ENCODE measurements around the gene HINT2.
A peak's percentile ranks its signal among the peaks of the same experiment; 100 is the strongest.

HINT2 gene

GRCh38 chr9:35832814-35833213 is 18.0 kb upstream of the HINT2 start:
- WGBS (ENCODE audit: insufficient coverage) = 72% methylated on average over 4 of the region's 5 CpGs
- Histone ChIP-seq H3K9me3 (ENCODE audit: control extremely low read depth in 1 of 5, control insufficient read depth in 4 of 5, insufficient read depth in 2 of 5, low read depth in 1 of 5, low read length in 4 of 5) (no peaks in the 10 kb centered on the region), H3K36me3 (ENCODE audit: control insufficient read depth in 4 of 4, insufficient read depth in 4 of 4, low read length in 3 of 4) (no peaks in the 10 kb centered on the region), H3K27ac (ENCODE audit: insufficient read depth in 1 of 2, low read depth in 1 of 2, low read length in 2 of 2, poor library complexity in 1 of 2, severe bottlenecking in 2 of 2) (no peak overlapping the region), H3K4me3 (ENCODE audit: control insufficient read depth in 1 of 7, extremely low read depth in 1 of 7, insufficient read depth in 4 of 7, low read depth in 2 of 7, low read length in 6 of 7) (no peak overlapping the region), H3K27me3 (replicated peaks in 2 of 5; ENCODE audit: control insufficient read depth in 4 of 5, insufficient read depth in 5 of 5, low read length in 4 of 5) (peaks cover 0 to 22% (median 8%) of the 10 kb centered on the region in 5 experiments), H3K4me1 (ENCODE audit: control extremely low read depth in 1 of 4, control insufficient read depth in 4 of 4, insufficient read depth in 4 of 4, low read length in 3 of 4) (peaks cover 4 to 32% (median 30%) of the 10 kb centered on the region in 4 experiments)
- ChIA-PET POLR2A (interaction anchor here (1.7 kb wide), 1 partner anchor 100 kb away, joined by 5 read pairs; the partner anchor contains the start of genes CREB3 and TLN1), CTCF (interaction anchor here (0.6 to 4.4 kb wide), 14 partner anchors 7 to 58 kb away, joined by 3 to 28 read pairs (median 3); partner anchors contain the start of gene NPR2)
- no peak for DNase-seq

- H3K9me3 ChIP-seq (ENCODE audit: control extremely low read depth in 1 of 5, control insufficient read depth in 4 of 5, insufficient read depth in 2 of 5, low read depth in 1 of 5, low read length in 4 of 5) = no peaks in the 10 kb centered on the region
- no peaks in the 10 kb centered on the region for H3K36me3 ChIP-seq (ENCODE audit: control insufficient read depth in 4 of 4, insufficient read depth in 4 of 4, low read length in 3 of 4)
- no peak overlapping the region for H3K27ac ChIP-seq (ENCODE audit: insufficient read depth in 1 of 2, low read depth in 1 of 2, low read length in 2 of 2, poor library complexity in 1 of 2, severe bottlenecking in 2 of 2)
- ChIA-PET POLR2A (no interaction called here), CTCF (interaction anchor here (0.6 to 1.6 kb wide), 6 partner anchors 9 to 134 kb away, joined by 3 to 5 read pairs (median 3); no protein-coding TSS in a partner anchor)
- H3K4me3 ChIP-seq (ENCODE audit: control insufficient read depth in 1 of 7, extremely low read depth in 1 of 7, insufficient read depth in 4 of 7, low read depth in 2 of 7, low read length in 6 of 7) = no peak overlapping the region
- peaks cover 4 to 32% (median 30%) of the 10 kb centered on the region in 4 experiments for H3K4me1 ChIP-seq (ENCODE audit: control extremely low read depth in 1 of 4, control insufficient read depth in 4 of 4, insufficient read depth in 4 of 4, low read length in 3 of 4)
- peaks cover 0 to 9% (median 5%) of the 10 kb centered on the region in 5 experiments for H3K27me3 ChIP-seq (replicated peaks in 2 of 5; ENCODE audit: control insufficient read depth in 4 of 5, insufficient read depth in 5 of 5, low read length in 4 of 5)
- DNase-seq = no peak
- 100% methylated on average over 2 of the region's 4 CpGs for WGBS (ENCODE audit: insufficient coverage)
Observed at GRCh38 chr9:35831040-35831439, 16.2 kb upstream of the HINT2 start.

- peak overlapping the region in 6 of 7 experiments; percentile 29 to 84 (median 75) for H3K4me3 ChIP-seq (ENCODE audit: control insufficient read depth in 1 of 7, extremely low read depth in 1 of 7, insufficient read depth in 4 of 7, low read depth in 2 of 7, low read length in 6 of 7)
- ChIA-PET CTCF (interaction anchor here (1.3 to 1.4 kb wide), 2 partner anchors 39 to 41 kb away, joined by 3 to 7 read pairs; no protein-coding TSS in a partner anchor), POLR2A (no interaction called here)
- peaks cover 4 to 30% (median 28%) of the 10 kb centered on the region in 4 experiments for H3K4me1 ChIP-seq (ENCODE audit: control extremely low read depth in 1 of 4, control insufficient read depth in 4 of 4, insufficient read depth in 4 of 4, low read length in 3 of 4)
- no peaks in the 10 kb centered on the region for H3K9me3 ChIP-seq (ENCODE audit: control extremely low read depth in 1 of 5, control insufficient read depth in 4 of 5, insufficient read depth in 2 of 5, low read depth in 1 of 5, low read length in 4 of 5)
- no peak for DNase-seq
- H3K36me3 ChIP-seq (ENCODE audit: control insufficient read depth in 4 of 4, insufficient read depth in 4 of 4, low read length in 3 of 4) = no peaks in the 10 kb centered on the region
- H3K27ac ChIP-seq (ENCODE audit: insufficient read depth in 1 of 2, low read depth in 1 of 2, low read length in 2 of 2, poor library complexity in 1 of 2, severe bottlenecking in 2 of 2) = no peak overlapping the region
- WGBS (ENCODE audit: insufficient coverage) = 79% methylated on average over 2 of the region's 2 CpGs
- peaks cover 0 to 6% (median 3%) of the 10 kb centered on the region in 5 experiments for H3K27me3 ChIP-seq (replicated peaks in 2 of 5; ENCODE audit: control insufficient read depth in 4 of 5, insufficient read depth in 5 of 5, low read length in 4 of 5)
Observed at GRCh38 chr9:35829764-35830096, 14.9 kb upstream of the HINT2 start.

GRCh38 chr9:35829084-35829763 is 14.4 kb upstream of the HINT2 start, which contains the start of gene TMEM8B:
Gene TMEM8B (plus strand): TSS chr9:35829228. CDS start chr9:35829448, 220 bp downstream.
- H3K4me3 ChIP-seq (ENCODE audit: control insufficient read depth in 1 of 7, extremely low read depth in 1 of 7, insufficient read depth in 4 of 7, low read depth in 2 of 7, low read length in 6 of 7) = peak within 1 kb of the TSS; percentile 48 to 84 (median 75)
- H3K36me3 ChIP-seq (ENCODE audit: control insufficient read depth in 4 of 4, insufficient read depth in 4 of 4, low read length in 3 of 4) = no peaks in the 10 kb centered on the region
- POLR2A ChIA-PET = no interaction called here
- H3K27ac ChIP-seq (ENCODE audit: insufficient read depth in 1 of 2, low read depth in 1 of 2, low read length in 2 of 2, poor library complexity in 1 of 2, severe bottlenecking in 2 of 2) = peak within 1 kb of the TSS in 1 of 2 experiments; percentile 67
- H3K4me1 ChIP-seq (ENCODE audit: control extremely low read depth in 1 of 4, control insufficient read depth in 4 of 4, insufficient read depth in 4 of 4, low read length in 3 of 4) = peaks cover 2 to 27% (median 24%) of the 10 kb centered on the region in 4 experiments
- CTCF ChIA-PET = interaction anchor here (1.0 to 6.1 kb wide), 7 partner anchors 8 to 96 kb away, joined by 3 to 45 read pairs (median 4); partner anchors contain the start of gene CREB3
- WGBS (ENCODE audit: insufficient coverage) = 0% methylated on average over 41 of the region's 53 CpGs
- H3K27me3 ChIP-seq (replicated peaks in 2 of 5; ENCODE audit: control insufficient read depth in 4 of 5, insufficient read depth in 5 of 5, low read length in 4 of 5) = peaks cover 0 to 6% (median 3%) of the 10 kb centered on the region in 5 experiments
- DNase-seq = peak; percentile 92 to 93 (median 92)
- H3K9me3 ChIP-seq (ENCODE audit: control extremely low read depth in 1 of 5, control insufficient read depth in 4 of 5, insufficient read depth in 2 of 5, low read depth in 1 of 5, low read length in 4 of 5) = no peaks in the 10 kb centered on the region

GRCh38 chr9:35828716-35829083 is 13.9 kb upstream of the HINT2 start, which contains the start of gene FAM221B:
Gene FAM221B (minus strand): TSS chr9:35828732. CDS start chr9:35826161, 2,571 bp downstream.
- Histone ChIP-seq H3K36me3 (ENCODE audit: control insufficient read depth in 4 of 4, insufficient read depth in 4 of 4, low read length in 3 of 4) (no peaks in the 10 kb centered on the region), H3K27ac (ENCODE audit: insufficient read depth in 1 of 2, low read depth in 1 of 2, low read length in 2 of 2, poor library complexity in 1 of 2, severe bottlenecking in 2 of 2) (peak within 1 kb of the TSS in 1 of 2 experiments; percentile 67), H3K4me1 (ENCODE audit: control extremely low read depth in 1 of 4, control insufficient read depth in 4 of 4, insufficient read depth in 4 of 4, low read length in 3 of 4) (peaks cover 0 to 21% (median 19%) of the 10 kb centered on the region in 4 experiments), H3K27me3 (replicated peaks in 2 of 5; ENCODE audit: control insufficient read depth in 4 of 5, insufficient read depth in 5 of 5, low read length in 4 of 5) (peaks cover 0 to 6% (median 3%) of the 10 kb centered on the region in 5 experiments), H3K9me3 (ENCODE audit: control extremely low read depth in 1 of 5, control insufficient read depth in 4 of 5, insufficient read depth in 2 of 5, low read depth in 1 of 5, low read length in 4 of 5) (no peaks in the 10 kb centered on the region), H3K4me3 (ENCODE audit: control insufficient read depth in 1 of 7, extremely low read depth in 1 of 7, insufficient read depth in 4 of 7, low read depth in 2 of 7, low read length in 6 of 7) (peak within 1 kb of the TSS; percentile 48 to 84 (median 75))
- CTCF ChIA-PET = interaction anchor here (1.0 to 6.1 kb wide), 8 partner anchors 9 to 96 kb away, joined by 3 to 45 read pairs (median 4); partner anchors contain the start of gene CREB3
- POLR2A ChIA-PET = no interaction called here
- 0% methylated on average over 17 of the region's 21 CpGs for WGBS (ENCODE audit: insufficient coverage)
- DNase-seq = no peak

- Histone ChIP-seq H3K27ac (ENCODE audit: insufficient read depth in 1 of 2, low read depth in 1 of 2, low read length in 2 of 2, poor library complexity in 1 of 2, severe bottlenecking in 2 of 2) (no peak overlapping the region), H3K27me3 (replicated peaks in 2 of 5; ENCODE audit: control insufficient read depth in 4 of 5, insufficient read depth in 5 of 5, low read length in 4 of 5) (peaks cover 0 to 6% (median 3%) of the 10 kb centered on the region in 5 experiments), H3K4me3 (ENCODE audit: control insufficient read depth in 1 of 7, extremely low read depth in 1 of 7, insufficient read depth in 4 of 7, low read depth in 2 of 7, low read length in 6 of 7) (no peak overlapping the region), H3K9me3 (ENCODE audit: control extremely low read depth in 1 of 5, control insufficient read depth in 4 of 5, insufficient read depth in 2 of 5, low read depth in 1 of 5, low read length in 4 of 5) (no peaks in the 10 kb centered on the region), H3K4me1 (ENCODE audit: control extremely low read depth in 1 of 4, control insufficient read depth in 4 of 4, insufficient read depth in 4 of 4, low read length in 3 of 4) (peaks cover 0 to 14% (median 11%) of the 10 kb centered on the region in 4 experiments), H3K36me3 (ENCODE audit: control insufficient read depth in 4 of 4, insufficient read depth in 4 of 4, low read length in 3 of 4) (no peaks in the 10 kb centered on the region)
- 100% methylated on average over 1 of the region's 3 CpGs for WGBS (ENCODE audit: insufficient coverage)
- DNase-seq = no peak
- ChIA-PET CTCF (interaction anchor here (1.0 to 6.1 kb wide), 15 partner anchors 10 to 324 kb away, joined by 3 to 61 read pairs (median 15); partner anchors contain the start of genes GBA2, HINT2, RGP1 and SPAG8), POLR2A (no interaction called here)
Observed at GRCh38 chr9:35827486-35827885, 12.6 kb upstream of the HINT2 start.
